PC-3 (cell line): ENCODE results near the gene JMJD7. TPM values are rescaled to one million over a fixed set of nuclear protein-coding genes. Genes with fewer than 3 reads are reported as not detected.

Experiments
- ATAC-seq: fragments of 200-7000 bp; cut with Tn5 transposase; 2 replicates; pipeline ENCODE4 v1.9.1; 2020; ENCODE audit warnings: mild to moderate bottlenecking, moderate library complexity
- BruUV-seq: library from RNA; stranded (reverse); fragments of 400-500 nt; replicated peaks from 2 replicates; lab custom pipeline; 2021; lab: Mats Ljungman, UMichigan
- CTCF ChIA-PET: fragments of 300-600 bp; sonication (Branson Sonifier 250); formaldehyde crosslinking; loops from one replicate; lab custom pipeline; 2022; ENCODE audit warnings: antibody characterized with exemption; lab: Charles Lee
- POLR2A ChIA-PET: fragments of 300-600 bp; sonication (Branson Sonifier 250); formaldehyde crosslinking; loops from one replicate; lab custom pipeline; 2022; ENCODE audit warnings: antibody characterized with exemption; ENCODE audit not compliant: unreplicated experiment; lab: Charles Lee
- DNase-seq: peaks from one replicate; pipeline ENCODE4 v3.0.0-alpha.2; 2015
- H2AFZ ChIP-seq: fragments of 300-600 bp; sonication (generic); 2 replicates; pipeline ENCODE4 v1.6.0; 2016; ENCODE audit warnings: antibody characterized with exemption, low read length
- H3F3A ChIP-seq: fragments of 300-600 bp; sonication (generic); one replicate; pipeline ENCODE4 v1.6.0; 2017; ENCODE audit warnings: antibody characterized with exemption, low read length, control low read depth, mild to moderate bottlenecking; ENCODE audit not compliant: unreplicated experiment
- H3K27ac ChIP-seq: fragments of 300-600 bp; sonication (generic); 2 replicates; pipeline ENCODE4 v1.5.1; 2016; ENCODE audit warnings: mild to moderate bottlenecking, low read length
- H3K27me3 ChIP-seq: fragments of 300-600 bp; sonication (generic); 2 replicates; pipeline ENCODE4 v1.6.1; 2016; ENCODE audit warnings: low read length, mixed read lengths
- H3K36me3 ChIP-seq: fragments of 300-600 bp; sonication (generic); 2 replicates; pipeline ENCODE4 v1.6.1; 2016; ENCODE audit warnings: low read depth, mixed run types, low read length, mixed read lengths
- H3K4me1 ChIP-seq: fragments of 300-600 bp; sonication (generic); 2 replicates; pipeline ENCODE4 v1.5.1; 2016; ENCODE audit warnings: low read length; ENCODE audit not compliant: insufficient read depth
- H3K4me2 ChIP-seq: fragments of 300-600 bp; sonication (generic); 2 replicates; pipeline ENCODE4 v1.6.0; 2016; ENCODE audit warnings: low read length
- H3K4me3 ChIP-seq: fragments of 300-600 bp; sonication (generic); 2 replicates; pipeline ENCODE4 v1.5.1; 2016; ENCODE audit warnings: mild to moderate bottlenecking, low read length, mixed read lengths
- H3K79me2 ChIP-seq: fragments of 300-600 bp; sonication (generic); 2 replicates; pipeline ENCODE4 v1.6.1; 2017; ENCODE audit warnings: low read length, mixed read lengths
- H3K9ac ChIP-seq: fragments of 300-600 bp; sonication (generic); 2 replicates; pipeline ENCODE4 v1.6.0; 2016; ENCODE audit warnings: mild to moderate bottlenecking, low read length
- H3K9me2 ChIP-seq: fragments of 300-600 bp; sonication (generic); replicated peaks from 2 replicates; pipeline ENCODE4 v1.6.1; 2016; ENCODE audit warnings: mixed run types, low read length, mixed read lengths
- H3K9me3 ChIP-seq: fragments of 300-600 bp; sonication (generic); 2 replicates; pipeline ENCODE4 v1.6.1; 2016; ENCODE audit warnings: low read length, mixed read lengths
- H4K20me1 ChIP-seq: fragments of 300-600 bp; sonication (generic); 2 replicates; pipeline ENCODE4 v1.6.1; 2016; ENCODE audit warnings: low read length, mixed read lengths
- EZH2 ChIP-seq: fragments of 300-600 bp; sonication (generic); IDR thresholded peaks from one replicate; pipeline ENCODE4 v1.6.1; 2017; ENCODE audit warnings: antibody characterized with exemption, mild to moderate bottlenecking, low read length; ENCODE audit not compliant: unreplicated experiment
- EZH2phosphoT487 ChIP-seq: fragments of 300-600 bp; sonication (generic); IDR thresholded peaks from 2 replicates; pipeline ENCODE4 v1.6.1; 2018; ENCODE audit warnings: mild to moderate bottlenecking, antibody characterized with exemption, low read length, borderline replicate concordance
- intact Hi-C: fragments of 100-400 bp; cut with micrococcal nuclease; formaldehyde crosslinking; loops from 2 replicates; pipeline ENCODE4 v1.9.0; 2023
- total RNA-seq: library from RNA; depleted of rRNA; stranded (reverse); fragments of >200 nt; gene quantifications from 2 replicates; pipeline ENCODE4 v1.2.3, GENCODE V29; 2014
- TF ChIP-seq, protein P1 (sequence below): fragments of 300-600 bp; sonication (generic); conservative IDR thresholded peaks from 2 replicates; pipeline ENCODE4 v1.5.1; 2017; ENCODE audit warnings: antibody characterized with exemption, low read depth, mild to moderate bottlenecking, low read length

JMJD7 gene
- total RNA-seq, 1 experiment from 2014 or later: 13.7 TPM

DNA sequence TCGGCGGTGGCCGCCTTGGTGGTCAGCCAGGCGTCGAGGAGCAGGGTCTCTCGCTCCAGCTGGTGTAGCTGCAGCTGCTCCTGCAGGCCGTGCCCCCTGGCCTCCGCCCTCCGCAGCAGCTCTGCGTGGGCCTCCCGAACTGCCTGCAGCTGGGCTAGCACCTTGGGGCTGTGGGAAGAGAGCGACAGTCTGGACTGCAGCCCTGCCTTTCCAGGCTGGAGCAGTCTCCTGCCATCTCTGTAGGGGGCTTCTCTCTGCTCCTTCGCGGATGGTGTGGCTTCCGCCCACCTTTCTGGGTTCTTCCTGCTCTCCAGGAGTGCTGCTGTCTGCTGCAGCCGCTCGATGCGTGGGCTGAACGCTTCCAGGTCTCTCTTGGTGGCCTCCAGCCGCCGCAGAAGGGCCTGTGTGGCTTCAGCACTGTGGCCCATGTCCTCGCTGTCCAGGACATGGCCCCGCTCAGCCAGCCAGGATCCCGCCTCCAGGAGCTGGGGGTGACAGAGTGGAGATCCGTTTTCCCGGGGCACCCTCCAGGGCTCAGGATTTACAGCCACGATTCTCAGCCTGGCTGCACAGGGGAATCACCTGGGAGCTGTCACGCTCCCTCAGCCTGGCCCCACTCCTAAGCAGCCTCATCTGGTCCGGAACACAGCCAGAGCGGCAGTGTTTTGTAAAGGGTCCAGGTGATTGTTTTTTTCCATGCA is 27.5 kb downstream of the JMJD7 start:
- no peaks in the 10 kb centered on the region for H3K9me2 ChIP-seq

DNA sequence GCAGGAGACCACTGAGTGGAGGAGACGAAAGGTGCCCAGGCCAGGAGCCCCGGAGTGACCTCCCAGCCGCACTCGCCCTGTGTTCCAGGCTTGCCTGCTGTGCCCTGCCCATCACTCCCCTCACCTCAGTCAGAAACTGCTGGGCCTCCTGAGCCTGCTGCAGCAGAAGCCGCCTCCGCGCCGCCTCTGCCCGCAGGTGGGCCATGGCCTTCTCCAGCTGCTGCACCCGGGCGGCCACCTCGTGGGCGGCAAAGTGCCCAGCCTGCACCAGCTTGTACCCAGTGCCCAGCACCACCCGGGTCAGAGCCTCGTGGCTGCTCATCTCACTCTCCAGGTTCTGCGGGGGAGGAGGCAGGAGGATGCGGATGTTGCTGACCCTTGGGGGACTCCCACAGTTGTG is 28.4 kb downstream of the JMJD7 start:
- no peaks in the 10 kb centered on the region for H3F3A ChIP-seq
- no peaks in the 10 kb centered on the region for H3K79me2 ChIP-seq
- ChIA-PET POLR2A (no interaction called here), CTCF (no interaction called here)
- no peak overlapping the region for H2AFZ ChIP-seq
- H3K27ac ChIP-seq: no peak overlapping the region
- no peaks in the 10 kb centered on the region for H3K36me3 ChIP-seq
- H3K9ac ChIP-seq: no peak overlapping the region
- H3K4me1 ChIP-seq: no peaks in the 10 kb centered on the region
- TF ChIP-seq EZH2 (no peak), EZH2phosphoT487 (no peak)
- TF ChIP-seq, protein P1, sequence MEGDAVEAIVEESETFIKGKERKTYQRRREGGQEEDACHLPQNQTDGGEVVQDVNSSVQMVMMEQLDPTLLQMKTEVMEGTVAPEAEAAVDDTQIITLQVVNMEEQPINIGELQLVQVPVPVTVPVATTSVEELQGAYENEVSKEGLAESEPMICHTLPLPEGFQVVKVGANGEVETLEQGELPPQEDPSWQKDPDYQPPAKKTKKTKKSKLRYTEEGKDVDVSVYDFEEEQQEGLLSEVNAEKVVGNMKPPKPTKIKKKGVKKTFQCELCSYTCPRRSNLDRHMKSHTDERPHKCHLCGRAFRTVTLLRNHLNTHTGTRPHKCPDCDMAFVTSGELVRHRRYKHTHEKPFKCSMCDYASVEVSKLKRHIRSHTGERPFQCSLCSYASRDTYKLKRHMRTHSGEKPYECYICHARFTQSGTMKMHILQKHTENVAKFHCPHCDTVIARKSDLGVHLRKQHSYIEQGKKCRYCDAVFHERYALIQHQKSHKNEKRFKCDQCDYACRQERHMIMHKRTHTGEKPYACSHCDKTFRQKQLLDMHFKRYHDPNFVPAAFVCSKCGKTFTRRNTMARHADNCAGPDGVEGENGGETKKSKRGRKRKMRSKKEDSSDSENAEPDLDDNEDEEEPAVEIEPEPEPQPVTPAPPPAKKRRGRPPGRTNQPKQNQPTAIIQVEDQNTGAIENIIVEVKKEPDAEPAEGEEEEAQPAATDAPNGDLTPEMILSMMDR: no peak
- intact Hi-C loops: no loop called here
- H3K9me3 ChIP-seq: no peaks in the 10 kb centered on the region
- ATAC-seq: no peak
- H4K20me1 ChIP-seq: no peaks in the 10 kb centered on the region
- no TSS peak for BruUV-seq
- H3K9me2 ChIP-seq: no peaks in the 10 kb centered on the region
- no peak overlapping the region for H3K4me2 ChIP-seq
- H3K4me3 ChIP-seq: no peak overlapping the region
- no peaks in the 10 kb centered on the region for H3K27me3 ChIP-seq
- DNase-seq: no peak

More for the DNA sequence above, 27.5 kb downstream of the JMJD7 start:
- Histone ChIP-seq H3K36me3 (no peaks in the 10 kb centered on the region), H3F3A (no peaks in the 10 kb centered on the region), H3K4me2 (no peak overlapping the region), H3K9me3 (no peaks in the 10 kb centered on the region), H3K4me1 (no peaks in the 10 kb centered on the region), H4K20me1 (no peaks in the 10 kb centered on the region), H2AFZ (no peak overlapping the region), H3K27me3 (no peaks in the 10 kb centered on the region), H3K9ac (no peak overlapping the region), H3K79me2 (no peaks in the 10 kb centered on the region), H3K4me3 (no peak overlapping the region), H3K27ac (no peak overlapping the region)
- ATAC-seq (no peak), DNase-seq (no peak)
- TF ChIP-seq EZH2 (no peak), EZH2phosphoT487 (no peak)
- TF ChIP-seq, protein P1: no peak
- BruUV-seq: no TSS peak
- CTCF ChIA-PET: no interaction called here
- POLR2A ChIA-PET: no interaction called here
- intact Hi-C loops: no loop called here

- no TSS peak for BruUV-seq
- Histone ChIP-seq H3F3A (no peaks in the 10 kb centered on the region), H3K4me2 (no peak overlapping the region), H3K9me2 (no peaks in the 10 kb centered on the region), H3K4me1 (no peaks in the 10 kb centered on the region), H3K36me3 (no peaks in the 10 kb centered on the region), H3K27ac (no peak overlapping the region), H3K9ac (no peak overlapping the region), H3K79me2 (no peaks in the 10 kb centered on the region), H3K27me3 (no peaks in the 10 kb centered on the region), H4K20me1 (no peaks in the 10 kb centered on the region), H2AFZ (no peak overlapping the region), H3K4me3 (no peak overlapping the region), H3K9me3 (no peaks in the 10 kb centered on the region)
- DNase-seq (no peak), ATAC-seq (no peak)
- POLR2A ChIA-PET: no interaction called here
- intact Hi-C loops: no loop called here
- CTCF ChIA-PET: no interaction called here
- TF ChIP-seq, protein P1: no peak
- TF ChIP-seq EZH2phosphoT487 (no peak), EZH2 (no peak)
These were observed 28.8 kb downstream of the JMJD7 start for GRCh38 chr15:41856716-41857115.
